Muscle layer of colon (tissue), 2 donors: ENCODE measurements around the gene RASA3.
A peak's percentile ranks its signal among the peaks of the same experiment; 100 is the strongest.
"Not testable (repeated sequence)": the region's sequence is repeated elsewhere in the genome, so short reads cannot be mapped to it uniquely, and the experiment has no call there.

Experiments
- H3K27ac ChIP-seq: one replicate; pipeline ENCODE4 v1.7.0; 2013; ENCODE audit warnings: low read depth, mild to moderate bottlenecking, low read length, moderate library complexity
- H3K27me3 ChIP-seq, 2 donors: one replicate each; pipeline ENCODE4 v1.7.0; 2013; ENCODE audit warnings: low read length in 2 of 2, mild to moderate bottlenecking in 2 of 2; ENCODE audit not compliant: insufficient read depth in 2 of 2, control insufficient read depth in 1 of 2
- H3K36me3 ChIP-seq: one replicate; pipeline ENCODE4 v1.7.0; 2013; ENCODE audit warnings: mild to moderate bottlenecking, low read length; ENCODE audit not compliant: insufficient read depth
- H3K4me1 ChIP-seq: one replicate; pipeline ENCODE4 v1.7.0; 2013; ENCODE audit warnings: mild to moderate bottlenecking, low read length; ENCODE audit not compliant: insufficient read depth
- H3K4me3 ChIP-seq, 2 donors: one replicate each; pipeline ENCODE4 v1.7.0; 2013; ENCODE audit warnings: low read length in 2 of 2, low read depth in 1 of 2, mild to moderate bottlenecking in 1 of 2, moderate library complexity in 1 of 2
- H3K9ac ChIP-seq: one replicate; pipeline ENCODE4 v1.7.0; 2013; ENCODE audit warnings: low read length
- H3K9me3 ChIP-seq: one replicate; pipeline ENCODE4 v1.7.0; 2013; ENCODE audit warnings: mild to moderate bottlenecking, low read length
- donor health status: abdominal sarcoma.
- donor health status: Adenocarcinoma of cecum.

Gene RASA3

DNA sequence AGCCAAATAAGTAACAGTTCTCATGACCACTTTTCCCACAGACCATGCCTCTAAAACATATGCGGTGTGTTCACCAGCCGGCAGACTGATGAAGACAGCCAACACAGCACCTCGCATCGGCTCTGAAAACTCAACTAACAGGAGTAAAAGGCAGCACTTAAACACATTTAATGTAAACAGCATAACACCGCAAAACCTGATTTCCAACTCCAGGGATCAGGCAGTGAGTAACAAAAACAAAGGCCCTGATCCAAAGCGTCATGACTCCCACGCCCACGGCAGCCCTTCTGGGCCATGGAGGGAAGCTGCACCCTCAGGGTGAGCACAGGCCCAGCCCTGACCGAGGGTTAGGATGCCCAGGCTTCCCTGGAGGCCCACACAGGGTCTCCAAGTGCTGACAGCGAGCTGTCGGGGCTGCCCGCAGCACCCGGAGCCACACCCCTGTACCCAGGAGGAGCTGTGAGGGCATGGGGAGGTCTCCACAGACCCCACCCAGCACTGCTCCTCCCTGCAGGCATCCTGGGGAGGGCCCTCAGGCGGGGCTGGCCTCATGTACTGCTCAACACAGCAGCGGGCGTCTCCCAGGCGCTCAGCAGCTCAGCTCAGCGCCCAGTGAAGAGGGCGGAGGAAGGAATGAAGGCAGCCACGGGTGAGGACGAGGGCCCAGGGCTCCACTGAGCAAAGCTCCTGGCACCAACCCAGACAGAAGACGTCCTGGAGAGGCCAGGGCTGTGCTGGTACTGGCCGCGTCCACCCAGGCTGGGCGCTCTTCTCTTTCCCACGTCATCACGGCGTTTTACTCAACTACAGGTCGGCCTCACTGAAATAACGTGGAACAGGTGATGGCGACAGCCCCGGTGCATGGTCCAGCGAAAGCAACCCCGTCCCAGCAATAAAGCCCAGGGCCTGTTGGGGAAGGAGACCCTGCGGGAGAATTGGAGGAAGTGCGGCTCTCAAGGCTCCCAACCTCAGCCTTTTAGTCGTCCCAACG is 53.7 kb downstream of the RASA3 start:
- Histone ChIP-seq H3K4me1 (peaks cover 13% of the 10 kb centered on the region), H3K27ac (peak overlapping the region; percentile 29), H3K36me3 (no peaks in the 10 kb centered on the region), H3K9me3 (no peaks in the 10 kb centered on the region), H3K9ac (no peak overlapping the region), H3K27me3 (no peaks in the 10 kb centered on the region), H3K4me3 (no peak overlapping the region)

DNA sequence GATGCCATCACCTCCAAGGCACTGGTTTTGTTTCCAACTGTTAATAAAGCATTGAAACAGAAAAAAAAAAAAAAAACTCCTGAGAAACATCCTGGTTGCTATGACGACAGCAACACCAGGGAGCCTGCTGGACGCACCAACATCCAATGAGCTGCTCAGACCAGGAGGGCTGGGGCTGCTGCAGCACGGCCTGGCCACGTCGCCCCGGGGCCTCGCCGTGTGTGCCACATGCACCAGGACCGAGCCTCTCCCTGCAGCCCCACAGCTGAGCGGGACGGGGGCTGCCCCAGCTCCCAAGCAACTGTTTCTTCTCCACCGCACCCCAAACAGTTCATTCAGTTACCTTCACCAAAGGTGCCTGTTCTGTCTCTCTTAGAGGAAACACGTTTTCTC is 54.5 kb downstream of the RASA3 start:
- H3K4me3 ChIP-seq, result no peak overlapping the region
- no peak overlapping the region for H3K9ac ChIP-seq
- no peaks in the 10 kb centered on the region for H3K9me3 ChIP-seq
- no peaks in the 10 kb centered on the region for H3K27me3 ChIP-seq
- H3K36me3 ChIP-seq, result no peaks in the 10 kb centered on the region
- peak overlapping the region; percentile 29 for H3K27ac ChIP-seq
- peaks cover 13% of the 10 kb centered on the region for H3K4me1 ChIP-seq

- Histone ChIP-seq H3K9me3 (no peaks in the 10 kb centered on the region), H3K9ac (no peak overlapping the region), H3K27ac (no peak overlapping the region), H3K27me3 (no peaks in the 10 kb centered on the region), H3K36me3 (no peaks in the 10 kb centered on the region), H3K4me1 (peaks cover 13% of the 10 kb centered on the region), H3K4me3 (no peak overlapping the region)
These were observed 55.1 kb downstream of the RASA3 start for GRCh38 chr13:114077099-114077932.

- Histone ChIP-seq H3K4me1 (peaks cover 13% of the 10 kb centered on the region), H3K27ac (no peak overlapping the region), H3K4me3 (no peak overlapping the region), H3K27me3 (no peaks in the 10 kb centered on the region), H3K9ac (no peak overlapping the region), H3K36me3 (no peaks in the 10 kb centered on the region), H3K9me3 (no peaks in the 10 kb centered on the region)
These were observed 55.9 kb downstream of the RASA3 start for GRCh38 chr13:114076329-114077090.

- not testable (repeated sequence) for H3K36me3 ChIP-seq, H3K27me3 ChIP-seq, H3K9me3 ChIP-seq, H3K4me3 ChIP-seq, H3K27ac ChIP-seq, H3K9ac ChIP-seq
- H3K4me1 ChIP-seq, result peaks cover 13% of the 10 kb centered on the region
These were observed 56.6 kb downstream of the RASA3 start for GRCh38 chr13:114075811-114076210.

DNA sequence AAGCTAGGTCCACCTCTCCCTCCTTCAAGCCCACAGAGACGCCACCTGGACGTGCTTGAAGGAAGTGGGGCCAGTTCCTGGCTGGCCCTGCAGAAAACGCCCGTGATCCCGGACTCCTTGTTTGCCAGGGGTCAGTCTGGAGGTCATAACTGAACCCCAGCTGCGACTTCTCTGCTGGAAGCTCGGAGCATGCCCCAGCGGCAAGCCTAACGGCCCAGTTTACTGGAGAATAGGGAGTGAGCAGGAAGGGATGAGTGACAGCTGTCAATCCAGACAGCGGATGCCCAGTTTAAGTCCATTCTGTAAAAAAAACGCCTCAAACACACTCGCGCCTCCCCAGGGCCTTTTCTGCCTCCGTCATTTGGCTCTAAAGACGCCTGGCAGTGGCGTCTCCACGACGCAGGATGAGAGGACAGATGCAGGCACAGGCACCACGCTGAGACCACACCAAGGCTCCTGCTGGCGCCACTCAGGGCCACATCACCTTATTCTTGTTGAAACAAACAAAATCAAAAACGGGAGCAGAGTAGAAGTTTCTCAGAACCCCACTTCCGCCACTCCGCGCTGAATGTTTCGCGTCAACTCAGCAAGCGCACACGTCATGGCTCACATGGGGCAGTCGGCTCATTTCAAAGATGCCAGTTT is 57.6 kb downstream of the RASA3 start:
- no peaks in the 10 kb centered on the region for H3K27me3 ChIP-seq
- no peak overlapping the region for H3K27ac ChIP-seq
- H3K36me3 ChIP-seq, result no peaks in the 10 kb centered on the region
- H3K9me3 ChIP-seq, result no peaks in the 10 kb centered on the region
- peaks cover 13% of the 10 kb centered on the region for H3K4me1 ChIP-seq
- no peak overlapping the region for H3K4me3 ChIP-seq
- no peak overlapping the region for H3K9ac ChIP-seq

- Histone ChIP-seq H3K9me3 (no peaks in the 10 kb centered on the region), H3K4me1 (peaks cover 15% of the 10 kb centered on the region), H3K9ac (no peak overlapping the region), H3K36me3 (no peaks in the 10 kb centered on the region), H3K4me3 (no peak overlapping the region), H3K27ac (no peak overlapping the region), H3K27me3 (no peaks in the 10 kb centered on the region)
These were observed 58.4 kb downstream of the RASA3 start for GRCh38 chr13:114073881-114074612.

GRCh38 chr13:114072421-114072820 is 60.0 kb downstream of the RASA3 start:
- H3K27me3 ChIP-seq, result no peaks in the 10 kb centered on the region
- no peak overlapping the region for H3K4me3 ChIP-seq
- H3K4me1 ChIP-seq, result peaks cover 21% of the 10 kb centered on the region
- no peaks in the 10 kb centered on the region for H3K36me3 ChIP-seq
- no peaks in the 10 kb centered on the region for H3K9me3 ChIP-seq
- H3K27ac ChIP-seq, result no peak overlapping the region
- H3K9ac ChIP-seq, result no peak overlapping the region

GRCh38 chr13:114071991-114072390 is 60.4 kb downstream of the RASA3 start:
- Histone ChIP-seq H3K9ac (no peak overlapping the region), H3K4me3 (no peak overlapping the region), H3K9me3 (no peaks in the 10 kb centered on the region), H3K4me1 (peaks cover 22% of the 10 kb centered on the region), H3K27ac (no peak overlapping the region), H3K36me3 (no peaks in the 10 kb centered on the region), H3K27me3 (no peaks in the 10 kb centered on the region)

GRCh38 chr13:114071410-114071809 is 61.0 kb downstream of the RASA3 start:
- Histone ChIP-seq H3K27me3 (no peaks in the 10 kb centered on the region), H3K9me3 (no peaks in the 10 kb centered on the region), H3K4me3 (no peak overlapping the region), H3K36me3 (no peaks in the 10 kb centered on the region), H3K4me1 (peaks cover 28% of the 10 kb centered on the region), H3K27ac (no peak overlapping the region), H3K9ac (no peak overlapping the region)
